Cardiac muscle cell (in vitro differentiated cells and primary cell): ENCODE results near the gene MYO5C. TPM values are rescaled to one million over a fixed set of nuclear protein-coding genes. Genes with fewer than 3 reads are reported as not detected.
A peak's percentile ranks its signal among the peaks of the same experiment; 100 is the strongest.
"Not testable (repeated sequence)": the region's sequence is repeated elsewhere in the genome, so short reads cannot be mapped to it uniquely, and the experiment has no call there.

Experiments used
- DNase-seq, 2 donors: peaks; one replicate each; pipeline versions ENCODE4 v3.0.0 to v3.0.0-alpha.2; 2010 to 2017; ENCODE audit warnings: low read depth in 1 of 2, low spot score in 1 of 2
- H3K27ac ChIP-seq: fragments of 200-600 bp; sonication (generic); 2 replicates; pipeline ENCODE4 v1.5.1; 2016
- H3K27me3 ChIP-seq: fragments of 200-600 bp; sonication (generic); 2 replicates; pipeline ENCODE4 v1.6.0; 2016; ENCODE audit warnings: control low read depth
- H3K36me3 ChIP-seq: fragments of 200-600 bp; sonication (generic); 2 replicates; pipeline ENCODE4 v1.5.1; 2016; ENCODE audit warnings: control low read depth
- H3K4me1 ChIP-seq: fragments of 200-600 bp; sonication (generic); 2 replicates; pipeline ENCODE4 v1.8.1; 2017; ENCODE audit warnings: low read depth, mild to moderate bottlenecking, mixed run types
- H3K4me3 ChIP-seq: fragments of 200-600 bp; sonication (generic); 2 replicates; pipeline ENCODE4 v1.5.1; 2016; ENCODE audit warnings: mild to moderate bottlenecking
- H3K9me3 ChIP-seq: fragments of 200-600 bp; sonication (generic); 2 replicates; pipeline ENCODE4 v1.5.1; 2017; ENCODE audit warnings: low read depth, mild to moderate bottlenecking, control low read depth
- CTCF ChIP-seq: IDR thresholded peaks from 2 replicates; pipeline ENCODE4 v1.5.1; 2012; ENCODE audit warnings: low read depth, mild to moderate bottlenecking, low read length
- polyA plus RNA-seq: library from polyadenylated mRNA; unstranded; fragments of >200 nt; fragmentation: Nextera tagmentation; extraction: Ambion mirVana; gene quantifications from 2 replicates; pipeline ENCODE4 v1.2.1, GENCODE V29; 2016
- total RNA-seq: library from RNA; depleted of rRNA; stranded (reverse); fragments of >200 nt; gene quantifications from 2 replicates; pipeline ENCODE4 v1.2.3, GENCODE V29; 2016

The MYO5C gene
- total and polyA plus RNA-seq, 2 experiments from 2014 or later = 2.9 to 8.5 TPM

DNA sequence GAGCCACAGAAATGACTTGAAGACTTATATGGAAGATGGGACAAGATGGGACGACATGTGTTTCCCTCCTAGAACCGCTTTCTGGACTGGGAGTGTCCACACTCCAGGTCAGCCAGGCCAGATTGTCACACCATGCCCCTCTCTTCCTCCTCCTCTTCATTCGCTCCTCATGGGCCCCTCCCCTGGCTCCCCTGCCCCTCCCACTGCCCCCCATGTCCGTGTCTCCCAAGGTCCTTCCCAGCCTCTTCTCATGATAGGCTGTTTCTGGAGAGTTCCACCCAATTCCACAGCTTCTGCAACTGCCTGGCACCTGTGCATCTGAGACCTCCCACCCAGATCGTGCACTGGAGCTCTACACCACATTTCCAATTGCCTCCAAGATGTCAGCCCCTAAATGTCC, 6.6 kb downstream of the MYO5C start:
- no peak for TF ChIP-seq CTCF
- no peaks in the 10 kb centered on the region for H3K36me3 ChIP-seq
- DNase-seq = no peak
- H3K27me3 ChIP-seq = peaks cover 3% of the 10 kb centered on the region
- no peak overlapping the region for H3K27ac ChIP-seq
- no peak overlapping the region for H3K4me3 ChIP-seq
- no peaks in the 10 kb centered on the region for H3K4me1 ChIP-seq
- no peaks in the 10 kb centered on the region for H3K9me3 ChIP-seq

GRCh38 chr15:52288051-52288942, 7.3 kb downstream of the MYO5C start:
- DNase-seq = peak in 1 of 2 donors; percentile 3
- no peaks in the 10 kb centered on the region for H3K4me1 ChIP-seq
- H3K36me3 ChIP-seq = no peaks in the 10 kb centered on the region
- no peak overlapping the region for H3K27ac ChIP-seq
- TF ChIP-seq CTCF = no peak
- no peaks in the 10 kb centered on the region for H3K9me3 ChIP-seq
- H3K27me3 ChIP-seq = no peaks in the 10 kb centered on the region
- H3K4me3 ChIP-seq = no peak overlapping the region

GRCh38 chr15:52287114-52287513, 8.5 kb downstream of the MYO5C start:
- Histone ChIP-seq H3K27me3 (no peaks in the 10 kb centered on the region), H3K4me3 (no peak overlapping the region), H3K9me3 (no peaks in the 10 kb centered on the region), H3K36me3 (no peaks in the 10 kb centered on the region), H3K4me1 (no peaks in the 10 kb centered on the region), H3K27ac (no peak overlapping the region)
- no peak for DNase-seq
- no peak for TF ChIP-seq CTCF

DNA sequence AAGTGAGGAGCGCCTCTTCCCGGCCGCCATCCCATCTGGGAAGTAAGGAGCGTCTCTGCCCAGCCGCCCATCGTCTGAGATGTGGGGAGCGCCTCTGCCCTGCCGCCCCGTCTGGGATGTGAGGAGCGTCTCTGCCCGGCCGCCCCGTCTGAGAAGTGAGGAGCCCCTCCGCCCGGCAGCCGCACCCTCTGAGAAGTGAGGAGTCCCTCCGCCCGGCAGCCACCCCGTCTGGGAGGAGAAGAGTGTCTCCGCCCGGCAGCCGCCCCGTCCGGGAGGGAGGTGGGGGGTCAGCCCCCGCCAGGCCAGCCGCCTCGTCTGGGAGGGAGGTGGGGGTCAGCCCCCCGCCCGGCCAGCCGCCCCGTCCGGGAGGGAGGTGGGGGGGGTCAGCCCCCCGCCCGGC, 9.7 kb downstream of the MYO5C start:
- H3K27ac ChIP-seq, H3K27me3 ChIP-seq, H3K4me3 ChIP-seq, H3K4me1 ChIP-seq, H3K9me3 ChIP-seq, DNase-seq, H3K36me3 ChIP-seq: not testable (repeated sequence)

GRCh38 chr15:52284164-52284563, 11.4 kb downstream of the MYO5C start:
- H3K4me3 ChIP-seq = no peak overlapping the region
- peak in 1 of 2 donors; percentile 18 for DNase-seq
- no peaks in the 10 kb centered on the region for H3K27me3 ChIP-seq
- H3K4me1 ChIP-seq = peaks cover 11% of the 10 kb centered on the region
- no peak overlapping the region for H3K27ac ChIP-seq
- no peaks in the 10 kb centered on the region for H3K36me3 ChIP-seq
- TF ChIP-seq CTCF = no peak
- no peaks in the 10 kb centered on the region for H3K9me3 ChIP-seq

- no peak overlapping the region for H3K4me3 ChIP-seq
- TF ChIP-seq CTCF = no peak
- no peaks in the 10 kb centered on the region for H3K27me3 ChIP-seq
- no peak overlapping the region for H3K27ac ChIP-seq
- H3K4me1 ChIP-seq = peaks cover 11% of the 10 kb centered on the region
- H3K9me3 ChIP-seq = no peaks in the 10 kb centered on the region
- peak in 1 of 2 donors; percentile 3 for DNase-seq
- H3K36me3 ChIP-seq = no peaks in the 10 kb centered on the region
Observed at GRCh38 chr15:52283281-52283680, 12.3 kb downstream of the MYO5C start.
